Skeletal muscle cell (primary cell): Measurements from ENCODE around the gene ABCB4.

ENCODE experiments used
- DNase-seq: peaks from one replicate; pipeline ENCODE4 v3.0.0-alpha.2; 2010; ENCODE audit warnings: low read depth
- H3K4me3 ChIP-seq: 2 replicates; pipeline ENCODE4 v1.5.1; 2011; ENCODE audit warnings: low read depth, mild to moderate bottlenecking, control low read depth, low read length, moderate library complexity

Gene ABCB4

DNA sequence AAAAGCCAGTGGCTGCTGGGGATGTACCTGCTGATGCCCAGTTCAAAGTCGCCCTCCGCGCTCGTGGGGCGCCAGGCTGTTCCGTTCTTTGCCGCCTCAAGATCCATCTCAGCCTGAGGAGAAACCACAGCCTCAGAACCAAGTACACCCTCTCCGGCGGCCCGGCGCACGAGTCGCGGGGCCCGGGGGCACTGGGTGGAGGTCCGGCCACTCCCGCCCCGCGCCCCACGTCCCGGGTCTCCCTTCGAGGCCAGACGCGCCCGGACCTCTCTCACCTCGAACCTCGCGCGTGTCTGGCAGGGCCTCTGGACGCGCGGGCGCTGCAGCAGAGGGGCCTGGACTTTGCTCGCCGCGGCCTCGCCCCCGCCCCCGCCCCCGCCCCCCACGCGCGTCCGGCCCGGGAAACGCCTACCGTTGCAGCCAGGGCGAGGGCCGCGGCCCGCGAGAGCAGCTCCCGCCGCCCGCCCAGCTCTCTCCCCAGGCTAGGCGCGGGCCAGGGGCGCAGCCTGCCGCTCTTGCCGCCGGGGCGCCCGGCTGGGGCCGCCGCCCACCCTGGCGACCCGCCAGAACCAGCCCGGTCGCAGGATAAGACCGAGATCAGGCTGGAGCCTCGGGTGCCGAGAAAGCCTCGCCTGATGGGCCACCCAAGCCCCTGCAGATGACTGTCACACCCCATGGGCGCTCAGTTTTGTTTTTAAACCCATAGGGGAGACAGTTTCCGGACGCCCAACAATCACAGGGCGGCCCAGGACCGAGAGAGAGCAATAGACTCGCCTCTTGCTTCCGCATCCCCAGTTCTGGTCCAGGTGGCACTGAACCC, at the start of gene ABCB4:
Gene ABCB4 (minus strand): TSS at position 322 of the 820 bp plus-strand sequence. CDS start 215 bp downstream, at position 107.
- peak within 1 kb of the TSS; percentile 44 for H3K4me3 ChIP-seq
- no peak for DNase-seq

DNA sequence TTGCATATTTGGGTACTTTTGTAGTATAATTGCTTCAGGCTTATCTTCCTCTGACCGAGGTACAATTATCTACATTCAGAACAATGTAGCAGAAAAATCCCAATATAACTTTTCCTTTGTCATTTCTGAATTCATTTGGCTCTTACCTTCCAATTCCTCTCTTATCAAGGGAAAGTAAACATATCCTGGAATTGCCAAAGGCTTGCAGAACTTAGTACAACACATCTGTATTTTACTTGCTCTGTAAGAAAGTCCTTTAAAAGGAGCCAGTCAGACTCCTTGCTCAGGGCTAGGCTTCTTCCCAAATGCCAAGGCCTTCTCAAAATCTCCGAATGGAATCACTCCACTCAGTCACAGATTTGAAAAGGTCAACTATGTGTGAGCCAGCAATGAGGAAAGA, 43.3 kb upstream of the ABCB4 start:
- no peak overlapping the region for H3K4me3 ChIP-seq
- DNase-seq, result no peak

DNA sequence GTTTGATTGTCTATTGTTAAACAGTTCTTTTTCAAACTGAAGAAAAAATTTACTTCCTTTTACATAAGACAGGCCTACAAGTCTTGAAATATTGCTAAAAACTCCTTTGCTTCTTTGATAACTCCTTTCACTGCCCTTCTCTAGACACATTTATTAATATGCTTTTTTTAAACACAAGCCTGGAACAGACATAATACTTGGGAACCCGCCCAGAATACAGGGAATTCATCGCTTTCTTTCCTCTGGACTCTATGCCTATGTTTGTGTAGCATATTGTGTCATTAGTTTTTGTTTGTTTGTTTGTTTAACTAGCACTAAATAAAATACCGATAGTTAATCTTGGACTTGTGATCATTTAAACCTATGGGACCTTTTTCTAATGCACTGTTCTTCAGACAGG, 42.4 kb upstream of the ABCB4 start:
- H3K4me3 ChIP-seq, result no peak overlapping the region
- DNase-seq, result no peak

DNA sequence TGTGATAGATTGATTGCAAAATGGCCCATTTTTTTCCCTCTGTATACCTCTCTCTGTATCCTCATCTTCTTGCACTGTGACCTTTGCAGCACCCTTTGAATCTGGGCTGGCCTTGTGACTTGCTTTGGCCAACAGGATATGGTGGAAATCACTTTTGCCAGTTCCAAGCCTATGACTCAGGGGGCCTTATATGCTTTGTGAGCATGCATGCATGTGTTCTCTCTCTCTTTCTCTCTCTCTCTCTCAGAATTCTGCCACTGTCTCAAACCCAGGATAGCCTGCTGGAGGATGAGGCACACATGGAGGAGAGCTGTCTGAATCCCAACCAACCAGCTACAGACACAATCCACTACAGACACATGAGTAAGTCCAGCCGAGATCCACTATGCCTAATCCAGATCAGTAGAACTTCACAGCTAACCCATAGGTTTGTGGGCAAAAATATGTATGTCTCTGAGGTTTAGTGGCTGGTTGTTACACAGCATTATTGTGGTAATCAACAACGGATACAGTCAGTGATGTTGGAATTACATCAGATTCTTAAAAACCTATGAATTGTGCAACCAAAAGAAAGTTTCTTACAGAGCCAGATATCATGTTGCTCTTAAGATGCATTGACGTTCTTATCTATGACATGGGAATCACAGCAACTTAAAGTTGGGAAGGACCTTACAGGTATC, 41.8 kb upstream of the ABCB4 start:
- H3K4me3 ChIP-seq, result no peak overlapping the region
- DNase-seq, result no peak

DNA sequence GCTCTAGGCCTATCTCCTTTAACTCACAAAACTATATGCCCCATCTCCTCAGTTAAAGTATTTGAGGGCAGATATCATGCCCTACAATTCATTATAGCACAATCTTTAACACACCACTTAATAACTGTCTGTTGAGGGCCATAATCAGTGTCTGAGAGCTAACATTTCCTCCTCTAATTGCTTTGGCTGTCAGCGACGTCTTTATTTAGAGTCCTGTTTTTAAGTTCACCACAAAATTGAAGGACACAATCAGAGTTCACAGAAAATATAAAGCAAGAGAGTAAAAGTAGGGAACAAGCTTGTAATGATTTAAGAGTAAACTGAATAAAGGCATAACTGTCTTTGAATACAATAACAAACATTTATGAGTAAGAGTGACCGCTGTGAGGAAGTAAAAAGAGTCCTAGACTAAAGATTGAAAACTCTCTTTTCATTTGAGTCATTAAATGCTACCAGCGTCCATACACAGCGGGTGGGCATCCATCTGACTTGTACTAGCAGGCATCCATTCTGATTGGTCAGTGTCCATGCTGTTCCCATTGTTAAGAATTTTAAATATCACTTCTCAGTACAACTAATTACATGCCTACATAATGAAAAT, 38.4 kb upstream of the ABCB4 start:
- no peak overlapping the region for H3K4me3 ChIP-seq
- no peak for DNase-seq

DNA sequence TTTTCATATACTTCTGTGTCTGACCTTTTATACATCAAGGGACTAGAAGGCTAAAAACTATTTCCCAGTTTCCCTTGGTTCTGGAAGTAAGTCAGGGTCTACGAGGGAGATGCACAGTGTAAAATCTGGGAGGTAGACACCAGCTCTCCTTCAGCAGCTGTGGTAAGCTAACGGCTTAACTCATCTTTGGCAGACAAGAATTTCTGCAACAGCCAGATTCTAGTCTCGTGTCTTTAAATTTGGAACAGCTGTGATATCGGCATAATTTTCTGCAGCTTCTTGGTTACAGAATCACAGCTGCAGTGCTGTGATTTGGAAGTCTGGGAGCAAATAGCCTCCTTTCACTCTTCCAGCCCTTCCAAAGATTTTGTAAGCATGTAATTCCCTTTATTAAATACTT, 37.4 kb upstream of the ABCB4 start:
- H3K4me3 ChIP-seq, result no peak overlapping the region
- DNase-seq, result no peak

DNA sequence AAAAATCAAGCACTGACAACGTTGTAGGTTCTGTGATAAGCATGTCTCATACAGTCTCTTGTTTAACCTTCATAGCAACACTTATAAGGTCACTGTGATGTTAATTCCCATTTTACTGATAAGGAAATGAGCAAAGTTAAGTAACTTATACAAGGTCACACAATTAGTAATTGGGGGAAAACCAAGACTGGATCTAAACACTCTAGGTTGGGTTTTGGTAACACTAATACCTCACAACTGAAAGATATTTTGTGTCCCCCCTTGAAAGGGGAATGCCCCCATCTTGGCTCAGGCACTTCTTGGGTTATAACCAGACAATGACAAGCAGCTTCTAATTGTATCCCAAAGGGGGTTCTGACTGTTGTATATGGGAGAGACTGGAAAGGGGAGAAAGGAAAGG, 36.0 kb upstream of the ABCB4 start:
- DNase-seq, result no peak
- H3K4me3 ChIP-seq, result no peak overlapping the region

DNA sequence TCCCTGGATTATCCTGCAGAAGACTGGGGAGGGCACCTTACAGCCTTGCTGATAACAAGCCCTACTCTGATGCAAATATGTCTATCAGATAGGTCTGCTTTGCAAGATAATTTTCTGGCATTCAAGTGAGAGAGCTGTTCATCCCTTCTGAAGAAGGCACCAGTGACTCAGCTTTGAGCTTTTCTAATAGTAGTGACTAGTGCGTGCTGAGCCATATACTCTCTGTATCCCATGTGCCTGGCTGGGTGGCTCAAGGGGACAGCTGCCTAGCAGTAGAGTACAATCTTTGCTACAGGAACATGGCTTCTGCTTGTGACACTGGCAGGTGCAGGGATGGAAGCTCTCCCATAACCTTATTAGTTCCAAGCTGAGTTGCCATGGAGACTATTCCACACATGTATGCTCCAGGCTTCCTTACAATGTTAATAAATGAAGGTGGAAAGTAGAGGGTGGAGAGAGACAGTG, 35.0 kb upstream of the ABCB4 start:
- DNase-seq, result no peak
- H3K4me3 ChIP-seq, result no peak overlapping the region

DNA sequence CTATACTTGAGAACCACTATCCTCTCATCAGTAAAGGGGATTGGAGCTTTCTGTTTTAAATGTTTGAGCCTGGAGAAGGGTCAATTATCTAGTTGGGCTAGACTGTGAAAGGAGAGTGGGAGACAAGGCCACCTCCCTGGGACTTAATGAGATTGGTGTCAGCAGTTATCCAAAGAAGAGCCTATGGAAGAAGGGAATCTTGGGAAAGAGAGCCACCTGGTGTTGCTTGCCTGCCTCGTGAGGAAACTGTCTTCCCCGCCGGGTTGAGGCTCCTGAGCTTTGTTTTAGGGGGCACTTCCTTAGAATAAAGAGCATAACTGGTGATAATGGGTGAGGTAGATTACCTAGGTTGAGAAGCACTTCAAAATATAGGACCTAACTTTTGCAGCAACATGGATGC, 32.0 kb upstream of the ABCB4 start:
- no peak for DNase-seq
- H3K4me3 ChIP-seq, result no peak overlapping the region

DNA sequence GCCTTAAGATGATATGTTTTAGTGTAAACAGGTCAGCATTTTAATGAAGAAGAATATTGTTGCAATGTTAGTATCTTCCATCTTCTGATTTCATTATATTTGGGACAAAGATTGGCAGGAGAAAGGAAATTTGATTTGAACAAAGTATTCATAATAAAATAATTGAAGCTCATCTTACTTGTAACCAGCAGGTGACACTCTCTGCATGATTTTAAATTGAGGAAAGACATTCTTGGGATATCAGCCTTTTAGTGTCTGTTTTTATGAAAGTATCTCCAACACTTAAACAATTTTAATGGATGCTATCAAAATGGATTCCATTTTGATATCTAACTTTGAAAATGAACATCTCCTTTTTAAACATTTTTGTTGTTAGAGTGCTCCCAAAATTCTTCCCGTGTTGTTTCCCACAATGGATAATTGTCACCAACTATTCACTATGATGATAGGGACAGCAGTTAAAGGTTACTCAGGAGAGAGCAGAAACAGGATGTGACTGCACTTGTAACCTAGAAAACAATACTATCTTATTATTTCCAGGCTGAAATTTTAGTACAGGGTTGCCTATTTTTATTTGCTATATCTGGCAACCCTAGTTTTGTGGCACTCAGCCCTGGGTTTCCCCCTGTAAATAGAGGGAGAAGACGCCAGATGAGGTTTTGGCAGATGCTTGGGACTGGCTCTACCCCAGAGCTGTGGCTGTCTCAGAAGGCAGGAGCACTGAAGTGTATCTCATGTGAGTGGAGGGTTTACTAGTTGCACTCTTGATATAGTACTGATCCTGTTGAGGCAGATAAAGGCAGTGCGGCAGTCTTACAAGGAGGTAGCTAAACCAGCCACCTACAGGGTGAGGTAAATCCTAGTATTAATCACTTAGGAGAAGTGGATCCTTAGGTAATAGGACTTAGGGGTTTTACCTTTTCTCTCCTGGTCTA, 31.0 kb upstream of the ABCB4 start:
- DNase-seq, result no peak
- no peak overlapping the region for H3K4me3 ChIP-seq

DNA sequence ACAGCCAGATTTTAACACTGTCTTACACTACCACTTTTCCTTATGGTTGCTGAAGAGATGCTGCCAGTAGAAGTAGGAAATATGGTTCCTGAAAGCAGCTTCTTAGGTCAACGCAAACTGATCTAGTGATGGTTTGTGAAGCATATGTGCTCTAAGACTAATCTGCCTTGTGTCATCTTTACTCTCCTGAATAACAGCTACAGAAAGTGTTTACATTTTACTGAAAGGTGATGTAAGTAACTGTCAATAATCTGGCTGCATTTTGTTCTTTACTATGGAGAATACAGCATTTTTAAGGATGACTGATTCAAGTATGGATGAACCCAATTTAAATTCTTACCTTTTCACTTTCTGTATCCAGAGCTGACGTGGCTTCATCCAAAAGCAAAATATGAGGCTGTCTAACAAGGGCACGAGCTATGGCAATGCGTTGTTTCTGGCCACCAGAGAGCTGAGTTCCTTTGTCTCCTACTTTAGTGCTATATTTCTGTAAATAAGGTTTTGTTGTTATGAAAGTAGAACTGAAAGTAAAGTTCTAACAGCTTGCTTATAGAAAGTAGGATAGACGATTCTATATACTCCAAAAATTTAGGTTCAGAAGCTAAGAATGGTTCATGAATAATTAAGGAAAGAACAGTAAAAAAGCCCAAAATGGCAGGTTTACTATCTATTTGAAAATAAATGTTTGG, 30.2 kb upstream of the ABCB4 start:
- DNase-seq, result no peak
- no peak overlapping the region for H3K4me3 ChIP-seq

DNA sequence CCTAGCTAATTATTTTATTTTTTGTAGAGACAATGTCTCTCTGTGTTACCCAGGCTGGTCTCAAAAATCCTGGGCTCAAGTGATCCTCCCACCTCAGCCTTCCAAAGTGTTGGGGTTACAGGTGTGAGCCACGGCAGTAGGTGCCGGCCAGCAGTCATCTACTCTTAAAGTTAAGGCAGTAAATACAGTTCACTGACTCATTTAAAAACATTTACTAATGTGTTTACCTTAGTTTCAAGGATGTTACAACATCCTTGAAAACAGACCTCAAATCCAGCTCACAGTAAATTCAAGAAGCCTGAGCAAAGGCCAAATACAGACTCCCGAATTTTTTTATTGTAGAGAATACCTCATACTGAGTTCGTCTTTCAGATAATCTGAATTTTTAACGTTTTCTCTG, 29.6 kb upstream of the ABCB4 start:
- DNase-seq, result no peak

DNA sequence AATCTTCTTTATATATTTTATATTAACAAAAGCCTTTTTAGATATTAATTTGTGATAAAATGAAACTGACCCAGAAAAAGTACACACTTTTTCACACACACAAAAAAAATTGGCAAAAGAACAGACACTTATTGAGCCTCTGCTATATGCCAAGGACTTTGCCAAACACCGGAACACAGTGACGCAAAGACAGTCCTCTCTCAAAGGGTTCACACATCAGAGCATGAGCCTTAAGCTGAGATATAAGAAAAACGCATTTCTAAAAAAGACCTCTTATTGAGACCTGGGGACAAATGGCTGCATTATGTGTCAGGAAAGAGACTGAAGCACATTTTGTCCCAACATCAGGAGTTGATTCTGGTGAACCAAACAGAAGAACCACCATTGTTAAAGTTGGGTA, 24.0 kb upstream of the ABCB4 start:
- H3K4me3 ChIP-seq, result no peak overlapping the region
- DNase-seq, result no peak

More for the DNA sequence above, 29.6 kb upstream of the ABCB4 start:
- H3K4me3 ChIP-seq, result no peak overlapping the region

DNA sequence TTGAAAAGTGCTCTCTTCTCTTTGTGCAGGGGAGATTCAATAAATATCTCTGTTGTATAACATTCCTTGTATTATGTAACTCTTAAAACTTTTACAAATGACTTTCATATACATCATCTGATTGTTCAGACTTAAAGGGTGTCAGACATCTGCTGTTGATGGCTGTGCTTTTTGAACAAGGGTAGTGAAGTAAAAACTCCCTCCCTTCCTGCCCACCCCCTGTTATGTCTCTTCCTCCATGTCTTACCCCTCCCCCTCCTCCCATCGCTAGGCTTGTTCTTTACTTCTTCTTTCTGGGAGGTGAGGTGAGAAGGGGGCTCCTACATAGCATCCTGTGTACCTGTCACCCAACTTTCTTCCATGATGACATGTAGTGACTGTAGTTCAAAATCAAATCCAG, 23.4 kb upstream of the ABCB4 start:
- no peak for DNase-seq
- no peak overlapping the region for H3K4me3 ChIP-seq

DNA sequence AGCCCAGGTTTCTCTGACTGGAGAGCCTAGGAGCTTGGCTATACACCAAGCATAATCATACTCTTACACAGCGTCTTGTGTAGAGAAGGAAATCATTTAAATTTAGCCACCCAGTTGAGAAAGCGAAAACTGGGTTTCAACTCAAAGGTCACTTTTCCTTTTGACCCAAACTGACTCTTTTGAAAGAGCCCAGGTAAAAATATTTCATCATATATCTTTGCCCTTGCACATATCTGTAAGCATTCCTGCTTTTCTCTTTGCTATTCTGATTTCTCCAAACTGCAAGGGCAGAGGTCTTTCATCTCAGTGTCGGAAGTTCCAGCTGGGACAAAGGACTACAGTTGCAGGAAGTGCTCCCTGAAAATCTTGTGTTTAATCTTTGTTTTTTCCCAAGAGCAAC, 22.0 kb upstream of the ABCB4 start:
- no peak overlapping the region for H3K4me3 ChIP-seq
- no peak for DNase-seq

DNA sequence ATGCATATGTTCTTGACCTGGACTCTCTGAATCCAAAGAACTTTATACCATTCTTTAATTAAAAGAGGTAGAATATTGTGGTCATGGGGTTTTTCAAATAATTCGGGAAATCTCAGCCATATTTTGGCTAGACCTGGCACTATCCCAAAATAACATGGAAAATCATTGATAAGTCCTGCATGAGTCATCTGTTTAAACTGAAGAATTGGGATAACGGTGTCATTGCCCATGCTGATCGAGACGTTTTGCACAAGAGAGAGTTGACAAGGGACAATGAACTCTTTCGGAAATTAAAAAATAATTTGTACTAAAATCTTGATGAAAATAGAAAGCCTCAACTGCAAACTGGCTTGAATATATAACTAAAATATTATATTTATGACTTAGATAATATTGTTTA, 19.9 kb upstream of the ABCB4 start:
- DNase-seq, result no peak
- no peak overlapping the region for H3K4me3 ChIP-seq

DNA sequence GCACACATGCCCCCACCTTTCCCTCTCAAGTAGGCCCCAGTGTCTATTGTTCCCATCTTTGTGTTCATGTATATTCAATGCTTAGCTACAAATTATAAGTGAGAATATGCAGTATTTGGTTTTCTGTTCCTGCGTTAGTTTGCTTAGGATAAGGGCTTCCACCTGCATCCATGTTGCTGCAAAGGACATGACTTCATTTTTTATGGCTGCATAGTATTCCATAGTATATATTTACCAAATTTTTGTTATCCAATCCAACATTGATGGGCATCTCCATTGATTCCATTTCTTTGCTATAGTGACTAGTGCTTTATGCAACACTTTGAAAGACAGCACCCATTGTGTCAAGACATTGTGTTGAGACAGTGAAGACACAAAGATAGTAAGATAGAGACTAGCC, 19.0 kb upstream of the ABCB4 start:
- DNase-seq, result no peak
- no peak overlapping the region for H3K4me3 ChIP-seq

DNA sequence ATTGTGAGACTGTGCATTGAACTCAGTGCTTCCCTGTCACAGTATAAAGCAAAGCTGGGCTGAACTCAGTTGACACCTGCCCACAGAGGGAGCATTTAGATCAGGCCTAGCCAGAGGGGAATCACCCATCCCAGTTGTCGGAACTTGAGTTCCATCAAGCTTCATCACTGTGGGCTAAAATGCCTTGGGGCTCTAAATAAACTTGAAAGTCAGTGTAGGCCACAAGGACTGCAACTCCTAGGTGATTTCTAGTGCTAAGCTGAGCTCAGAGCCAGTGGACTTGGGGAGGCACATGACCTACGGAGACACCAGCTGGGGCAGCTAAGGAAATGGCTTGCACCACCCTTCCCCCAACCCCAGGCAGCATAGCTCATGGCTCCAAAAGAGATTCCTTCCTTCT, 7.7 kb upstream of the ABCB4 start:
- H3K4me3 ChIP-seq, result no peak overlapping the region
- no peak for DNase-seq

DNA sequence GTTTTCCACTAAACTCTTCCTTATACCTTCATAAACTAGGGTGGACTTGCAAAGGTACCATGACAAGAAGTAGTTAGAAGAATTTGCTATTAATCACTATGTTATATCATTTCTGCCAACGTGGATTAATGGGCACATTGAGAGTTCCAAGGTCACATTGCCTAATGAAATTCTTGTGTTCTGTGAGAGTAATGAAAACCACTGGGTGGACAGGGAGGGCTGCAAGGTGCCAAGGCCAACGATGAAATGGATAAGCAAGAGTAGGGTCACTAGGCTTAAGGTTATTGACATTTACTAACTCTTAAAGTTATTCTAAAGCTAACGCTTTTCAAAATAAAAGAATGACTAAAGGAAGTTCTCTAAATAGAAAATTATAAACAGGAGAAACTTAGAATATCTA, 6.6 kb upstream of the ABCB4 start:
- DNase-seq, result no peak
- H3K4me3 ChIP-seq, result no peak overlapping the region
